Progenitor cell of endocrine pancreas (in vitro differentiated cells): ENCODE data around the gene NTPCR. TPM values are rescaled to one million over a fixed set of nuclear protein-coding genes. Genes with fewer than 3 reads are reported as not detected.

ENCODE experiments used
- DNase-seq: peaks from one replicate; pipeline ENCODE4 v3.0.0; 2021; ENCODE audit warnings: low spot score; ENCODE audit not compliant: unreplicated experiment
- H3K27ac Mint-ChIP-seq: 2 replicates; pipeline ENCODE4 v1.8.0; 2021; ENCODE audit warnings: mild to moderate bottlenecking, moderate library complexity, mixed read lengths
- H3K27me3 Mint-ChIP-seq: 2 replicates; pipeline ENCODE4 v1.8.0; 2021; ENCODE audit warnings: mixed read lengths
- H3K36me3 Mint-ChIP-seq: 2 replicates; pipeline ENCODE4 v1.8.0; 2022; ENCODE audit warnings: mixed read lengths; ENCODE audit not compliant: insufficient read depth
- H3K4me1 Mint-ChIP-seq: 2 replicates; pipeline ENCODE4 v1.8.0; 2021; ENCODE audit warnings: low read depth, mixed read lengths
- H3K4me3 Mint-ChIP-seq: 2 replicates; pipeline ENCODE4 v1.8.0; 2021; ENCODE audit warnings: low read depth, mild to moderate bottlenecking, moderate library complexity, mixed read lengths
- H3K9me3 Mint-ChIP-seq: 2 replicates; pipeline ENCODE4 v1.8.0; 2021; ENCODE audit warnings: low read depth, mixed read lengths
- CTCF ChIP-seq: fragments of 200-600 bp; sonication (generic); IDR thresholded peaks from one replicate; pipeline ENCODE4 v1.5.0; 2021; ENCODE audit warnings: antibody characterized with exemption, mild to moderate bottlenecking; ENCODE audit not compliant: unreplicated experiment
- long read RNA-seq: library from polyadenylated mRNA; unstranded; transcript quantifications from one replicate; pipeline ENCODE4 v2.0.0, GENCODE V29; 2020
- total RNA-seq: library from RNA; stranded (reverse); gene quantifications from 2 replicates; pipeline ENCODE4 v1.2.1, GENCODE V29; 2021

The NTPCR gene
- 59.0 and 60.1 TPM in 2 replicates for total RNA-seq
- long read RNA-seq, full-length matches to known transcripts, result 23 of 29 reads
- long read RNA-seq, partial matches to known transcripts, result 1 of 29 reads
- long read RNA-seq, other reads (novel, unspliced or antisense), result 5 of 29 reads

DNA sequence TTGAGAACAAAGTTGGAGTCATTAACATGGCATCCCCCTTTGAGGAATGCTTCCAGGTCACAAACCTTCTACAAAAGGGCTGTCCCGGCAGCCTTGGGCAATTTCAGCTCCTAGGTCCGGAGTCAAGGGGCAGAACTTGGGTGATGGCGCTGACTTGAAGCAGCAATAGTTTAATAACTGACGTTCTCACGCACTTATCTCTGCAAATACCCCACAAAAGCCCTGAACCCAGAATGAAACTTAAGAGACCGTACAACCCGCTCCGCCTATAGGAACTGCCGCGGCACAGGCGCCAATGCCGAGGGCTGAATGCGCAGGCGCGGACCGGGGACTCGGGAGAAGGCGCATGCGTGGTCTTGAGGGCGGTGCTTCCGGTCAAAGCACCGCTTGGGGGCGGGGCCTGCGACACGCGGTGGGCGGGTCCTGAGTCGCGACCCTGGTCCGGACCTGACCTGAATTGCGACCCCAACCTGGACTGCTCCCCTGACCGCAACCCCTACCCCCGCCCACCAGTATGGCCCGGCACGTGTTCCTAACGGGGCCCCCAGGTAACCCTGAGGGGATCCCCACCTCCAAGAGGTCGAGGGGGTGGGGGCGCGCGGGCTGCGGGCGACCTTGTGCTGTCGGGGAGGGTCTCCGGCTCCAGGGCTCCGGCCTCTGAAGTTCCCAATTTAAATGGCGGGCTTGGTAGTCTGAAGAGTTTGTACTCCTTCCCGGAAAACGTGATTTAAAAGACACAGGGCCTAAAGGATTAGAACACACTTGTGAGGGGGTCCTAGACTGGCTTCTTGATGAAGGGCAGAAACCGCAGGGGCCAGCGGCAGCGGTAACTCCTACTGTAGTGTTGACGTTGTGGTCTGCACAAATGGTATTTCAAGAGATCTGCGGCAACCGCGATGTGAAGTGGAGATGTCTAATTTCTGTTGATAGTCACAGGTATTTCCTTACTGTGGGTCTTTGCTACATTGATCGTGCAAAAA lies at the start of gene NTPCR:
TSS of gene NTPCR (plus strand) at position 415 of the 980 bp plus-strand sequence. CDS start at position 515, 100 bp downstream.
- no peak for TF ChIP-seq CTCF
- H3K27ac Mint-ChIP-seq, result peak within 1 kb of the TSS; percentile 99
- H3K36me3 Mint-ChIP-seq, result peaks cover 2% of the 10 kb centered on the region
- peaks cover 3% of the 10 kb centered on the region for H3K27me3 Mint-ChIP-seq
- peaks cover 31% of the 10 kb centered on the region for H3K4me1 Mint-ChIP-seq
- H3K9me3 Mint-ChIP-seq, result peaks cover 3% of the 10 kb centered on the region
- peak within 1 kb of the TSS; percentile 96 for H3K4me3 Mint-ChIP-seq
- peak; percentile 98 for DNase-seq

DNA sequence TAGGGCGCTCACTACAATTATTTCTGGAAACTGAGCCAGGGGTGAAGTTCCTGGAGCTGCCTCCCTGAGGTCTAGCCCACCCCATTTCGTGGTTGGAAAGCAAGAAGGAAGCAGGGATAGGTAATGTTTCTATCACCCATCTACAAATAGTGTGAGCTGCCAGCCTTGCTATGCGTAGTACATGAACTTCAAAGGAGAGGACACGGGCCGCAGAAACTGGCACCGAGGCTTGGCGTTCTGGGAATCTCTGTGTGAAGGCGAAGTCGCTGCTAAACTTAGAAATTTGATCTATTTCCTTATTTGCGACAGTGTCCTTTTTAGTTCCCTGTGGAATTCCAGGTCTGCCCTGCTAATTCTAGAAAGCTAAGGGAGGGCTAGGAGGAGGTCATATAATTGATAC lies 49.6 kb upstream of the NTPCR start:
- Mint-ChIP-seq H3K36me3 (no peaks in the 10 kb centered on the region), H3K4me3 (no peak overlapping the region), H3K4me1 (peaks cover 4% of the 10 kb centered on the region), H3K27me3 (peaks cover 23% of the 10 kb centered on the region), H3K27ac (no peak overlapping the region), H3K9me3 (no peaks in the 10 kb centered on the region)
- no peak for TF ChIP-seq CTCF
- no peak for DNase-seq

- TF ChIP-seq CTCF, result no peak
- DNase-seq, result no peak
- H3K27ac Mint-ChIP-seq, result no peak overlapping the region
- peaks cover 4% of the 10 kb centered on the region for H3K4me1 Mint-ChIP-seq
- no peaks in the 10 kb centered on the region for H3K9me3 Mint-ChIP-seq
- no peaks in the 10 kb centered on the region for H3K36me3 Mint-ChIP-seq
- peaks cover 25% of the 10 kb centered on the region for H3K27me3 Mint-ChIP-seq
- no peak overlapping the region for H3K4me3 Mint-ChIP-seq
Observed at GRCh38 chr1:232901255-232901654, 49.2 kb upstream of the NTPCR start.

- H3K9me3 Mint-ChIP-seq, result no peaks in the 10 kb centered on the region
- H3K4me3 Mint-ChIP-seq, result no peak overlapping the region
- no peaks in the 10 kb centered on the region for H3K36me3 Mint-ChIP-seq
- no peak for DNase-seq
- no peak for TF ChIP-seq CTCF
- peaks cover 4% of the 10 kb centered on the region for H3K4me1 Mint-ChIP-seq
- H3K27me3 Mint-ChIP-seq, result peaks cover 33% of the 10 kb centered on the region
- no peak overlapping the region for H3K27ac Mint-ChIP-seq
Observed at GRCh38 chr1:232902774-232903350, 47.5 kb upstream of the NTPCR start.

DNA sequence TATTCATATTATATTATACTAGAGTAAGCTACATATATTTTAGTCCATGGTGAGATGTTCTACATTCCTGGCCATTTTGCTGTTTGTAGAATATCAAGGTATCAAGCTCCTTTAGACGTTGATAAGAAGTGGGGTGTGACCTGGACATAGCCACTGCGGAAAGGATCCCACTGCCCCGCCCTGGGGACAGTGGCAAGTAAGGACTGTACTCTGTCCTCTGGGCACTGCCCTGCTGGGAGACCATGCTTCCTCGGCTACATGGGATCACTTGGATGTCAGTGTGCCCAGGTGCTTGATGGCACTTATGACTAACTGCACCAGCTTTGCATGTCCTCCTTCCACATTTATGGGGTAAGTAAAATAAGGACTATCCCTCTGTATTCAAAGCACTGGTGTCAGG lies 46.3 kb upstream of the NTPCR start:
- no peaks in the 10 kb centered on the region for H3K9me3 Mint-ChIP-seq
- H3K4me1 Mint-ChIP-seq, result peaks cover 4% of the 10 kb centered on the region
- TF ChIP-seq CTCF, result no peak
- no peak overlapping the region for H3K4me3 Mint-ChIP-seq
- DNase-seq, result no peak
- H3K36me3 Mint-ChIP-seq, result no peaks in the 10 kb centered on the region
- H3K27ac Mint-ChIP-seq, result no peak overlapping the region
- H3K27me3 Mint-ChIP-seq, result peaks cover 38% of the 10 kb centered on the region
